ENCODE data around the gene SPTBN2.

DNA sequence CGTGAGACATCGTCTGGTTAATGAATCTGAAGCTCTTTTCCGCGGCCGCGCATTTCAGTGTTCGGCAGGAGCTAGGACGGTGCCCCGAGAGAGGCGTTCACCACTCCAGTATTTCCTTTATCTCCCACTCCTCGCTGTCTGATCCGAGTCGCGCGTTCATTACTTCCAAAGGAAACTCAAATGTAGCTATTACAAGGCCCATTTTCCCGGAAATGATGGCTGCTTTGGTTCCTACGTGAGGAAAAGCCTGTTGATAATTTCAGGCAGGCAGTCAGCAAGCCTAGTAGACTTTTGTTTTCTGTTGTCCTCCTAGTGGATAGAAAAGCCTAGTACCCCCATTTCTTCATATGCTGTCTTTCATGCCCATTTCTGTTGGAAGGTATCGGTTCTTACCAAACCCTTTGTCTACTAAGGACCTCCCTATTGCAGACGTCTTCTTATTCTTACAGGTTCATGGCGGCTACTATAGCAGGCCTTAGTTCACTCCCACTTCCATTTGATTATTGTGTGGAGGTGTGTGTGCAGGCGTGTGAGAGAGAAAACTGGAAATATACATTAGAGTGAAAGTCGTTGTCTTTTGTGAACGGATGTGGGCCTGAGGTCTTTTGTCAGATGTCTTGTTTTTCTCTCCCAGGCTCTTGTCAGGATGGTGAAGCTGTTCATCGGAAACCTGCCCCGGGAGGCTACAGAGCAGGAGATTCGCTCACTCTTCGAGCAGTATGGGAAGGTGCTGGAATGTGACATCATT is 89.8 kb downstream of the SPTBN2 start:
- TF ChIP-seq, protein P1, sequence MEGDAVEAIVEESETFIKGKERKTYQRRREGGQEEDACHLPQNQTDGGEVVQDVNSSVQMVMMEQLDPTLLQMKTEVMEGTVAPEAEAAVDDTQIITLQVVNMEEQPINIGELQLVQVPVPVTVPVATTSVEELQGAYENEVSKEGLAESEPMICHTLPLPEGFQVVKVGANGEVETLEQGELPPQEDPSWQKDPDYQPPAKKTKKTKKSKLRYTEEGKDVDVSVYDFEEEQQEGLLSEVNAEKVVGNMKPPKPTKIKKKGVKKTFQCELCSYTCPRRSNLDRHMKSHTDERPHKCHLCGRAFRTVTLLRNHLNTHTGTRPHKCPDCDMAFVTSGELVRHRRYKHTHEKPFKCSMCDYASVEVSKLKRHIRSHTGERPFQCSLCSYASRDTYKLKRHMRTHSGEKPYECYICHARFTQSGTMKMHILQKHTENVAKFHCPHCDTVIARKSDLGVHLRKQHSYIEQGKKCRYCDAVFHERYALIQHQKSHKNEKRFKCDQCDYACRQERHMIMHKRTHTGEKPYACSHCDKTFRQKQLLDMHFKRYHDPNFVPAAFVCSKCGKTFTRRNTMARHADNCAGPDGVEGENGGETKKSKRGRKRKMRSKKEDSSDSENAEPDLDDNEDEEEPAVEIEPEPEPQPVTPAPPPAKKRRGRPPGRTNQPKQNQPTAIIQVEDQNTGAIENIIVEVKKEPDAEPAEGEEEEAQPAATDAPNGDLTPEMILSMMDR (conservative IDR thresholded peaks at IDR 0.05), result no peak
- TF ChIP-seq EZH2 (IDR thresholded peaks at IDR 0.05; ENCODE audit: low read depth), result no peak

Data from PC-9 (cell line).